Choroid plexus epithelial cell (primary cell): Measurements from ENCODE around the gene MMP15.
A peak's percentile ranks its signal among the peaks of the same experiment; 100 is the strongest.

Experiments
- DNase-seq: peaks from one replicate; pipeline ENCODE4 v3.0.0-alpha.2; 2010; ENCODE audit warnings: low read depth
- H3K4me3 ChIP-seq: 2 replicates; pipeline ENCODE4 v1.5.1; 2011; ENCODE audit warnings: low read depth, mild to moderate bottlenecking, control low read depth, low read length, moderate library complexity
- TF ChIP-seq, protein P1 (sequence below): conservative IDR thresholded peaks from 2 replicates; pipeline ENCODE4 v1.5.1; 2011; ENCODE audit warnings: low read depth, mild to moderate bottlenecking, control low read depth, inconsistent platforms, low read length, moderate library complexity

MMP15 gene

GRCh38 chr16:58031016-58031800 is 5.7 kb downstream of the MMP15 start:
- no peak for DNase-seq
- TF ChIP-seq, protein P1, sequence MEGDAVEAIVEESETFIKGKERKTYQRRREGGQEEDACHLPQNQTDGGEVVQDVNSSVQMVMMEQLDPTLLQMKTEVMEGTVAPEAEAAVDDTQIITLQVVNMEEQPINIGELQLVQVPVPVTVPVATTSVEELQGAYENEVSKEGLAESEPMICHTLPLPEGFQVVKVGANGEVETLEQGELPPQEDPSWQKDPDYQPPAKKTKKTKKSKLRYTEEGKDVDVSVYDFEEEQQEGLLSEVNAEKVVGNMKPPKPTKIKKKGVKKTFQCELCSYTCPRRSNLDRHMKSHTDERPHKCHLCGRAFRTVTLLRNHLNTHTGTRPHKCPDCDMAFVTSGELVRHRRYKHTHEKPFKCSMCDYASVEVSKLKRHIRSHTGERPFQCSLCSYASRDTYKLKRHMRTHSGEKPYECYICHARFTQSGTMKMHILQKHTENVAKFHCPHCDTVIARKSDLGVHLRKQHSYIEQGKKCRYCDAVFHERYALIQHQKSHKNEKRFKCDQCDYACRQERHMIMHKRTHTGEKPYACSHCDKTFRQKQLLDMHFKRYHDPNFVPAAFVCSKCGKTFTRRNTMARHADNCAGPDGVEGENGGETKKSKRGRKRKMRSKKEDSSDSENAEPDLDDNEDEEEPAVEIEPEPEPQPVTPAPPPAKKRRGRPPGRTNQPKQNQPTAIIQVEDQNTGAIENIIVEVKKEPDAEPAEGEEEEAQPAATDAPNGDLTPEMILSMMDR = no peak
- no peak overlapping the region for H3K4me3 ChIP-seq

DNA sequence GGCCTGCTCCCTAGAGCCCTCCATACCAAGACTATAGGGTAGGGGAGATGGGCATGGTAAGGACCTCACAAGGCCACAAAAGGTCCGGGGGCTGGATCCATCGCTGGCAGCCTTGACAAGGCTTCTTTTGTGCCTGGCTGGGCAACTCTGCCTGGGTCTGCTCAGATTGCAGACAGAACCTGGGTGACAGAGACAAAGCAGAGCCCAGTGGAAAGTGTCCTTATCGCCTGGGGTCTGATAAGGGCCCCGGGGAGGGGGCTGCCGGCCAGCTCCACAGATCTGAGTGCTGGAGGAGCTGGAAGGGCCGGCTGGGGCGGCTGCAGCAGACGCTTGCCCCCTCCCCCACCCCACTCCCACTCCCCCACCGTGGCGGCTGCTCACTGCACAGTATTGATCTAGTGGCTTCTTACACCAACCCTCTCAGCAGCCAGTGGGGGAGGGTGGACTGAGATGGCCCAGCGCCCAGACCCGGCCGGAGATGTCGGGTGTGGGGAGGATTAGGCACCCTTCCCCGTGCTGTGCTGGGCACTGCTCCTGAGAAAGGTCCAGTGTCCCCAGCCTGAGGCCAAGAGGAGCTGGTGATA is 7.2 kb downstream of the MMP15 start:
- DNase-seq = peak; percentile 26
- TF ChIP-seq, protein P1 = no peak
- H3K4me3 ChIP-seq = no peak overlapping the region

DNA sequence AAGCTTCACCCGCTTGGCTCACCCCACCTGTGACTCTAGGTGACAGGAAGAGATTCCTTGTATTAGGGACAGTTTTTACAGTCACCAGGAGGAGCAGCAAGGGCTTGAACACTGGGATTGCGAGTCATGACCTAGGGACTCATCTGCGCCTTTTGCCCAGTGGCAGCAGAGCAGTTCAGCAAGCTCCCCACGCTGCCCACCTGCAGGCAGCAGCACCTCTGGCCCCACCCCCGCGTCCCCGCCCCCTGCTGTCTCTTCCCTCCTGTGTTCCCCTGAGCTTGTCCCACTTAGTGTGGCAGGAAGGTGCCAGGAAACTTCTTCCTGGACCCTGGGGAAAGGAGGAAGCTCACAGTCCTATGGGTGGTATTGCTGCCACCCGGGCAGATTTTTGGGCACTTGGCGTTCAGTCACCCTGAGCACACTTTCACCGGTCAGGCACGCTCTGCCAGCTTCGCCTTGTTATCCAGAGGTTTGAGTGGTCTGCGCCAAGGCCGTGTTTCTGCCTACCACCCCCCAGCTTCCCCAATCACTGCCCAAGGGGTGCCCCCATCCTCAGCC is 8.7 kb downstream of the MMP15 start:
- TF ChIP-seq, protein P1 = no peak
- DNase-seq = no peak
- no peak overlapping the region for H3K4me3 ChIP-seq

GRCh38 chr16:58034774-58035173 is 9.2 kb downstream of the MMP15 start:
- no peak overlapping the region for H3K4me3 ChIP-seq
- TF ChIP-seq, protein P1 = no peak
- DNase-seq = no peak

DNA sequence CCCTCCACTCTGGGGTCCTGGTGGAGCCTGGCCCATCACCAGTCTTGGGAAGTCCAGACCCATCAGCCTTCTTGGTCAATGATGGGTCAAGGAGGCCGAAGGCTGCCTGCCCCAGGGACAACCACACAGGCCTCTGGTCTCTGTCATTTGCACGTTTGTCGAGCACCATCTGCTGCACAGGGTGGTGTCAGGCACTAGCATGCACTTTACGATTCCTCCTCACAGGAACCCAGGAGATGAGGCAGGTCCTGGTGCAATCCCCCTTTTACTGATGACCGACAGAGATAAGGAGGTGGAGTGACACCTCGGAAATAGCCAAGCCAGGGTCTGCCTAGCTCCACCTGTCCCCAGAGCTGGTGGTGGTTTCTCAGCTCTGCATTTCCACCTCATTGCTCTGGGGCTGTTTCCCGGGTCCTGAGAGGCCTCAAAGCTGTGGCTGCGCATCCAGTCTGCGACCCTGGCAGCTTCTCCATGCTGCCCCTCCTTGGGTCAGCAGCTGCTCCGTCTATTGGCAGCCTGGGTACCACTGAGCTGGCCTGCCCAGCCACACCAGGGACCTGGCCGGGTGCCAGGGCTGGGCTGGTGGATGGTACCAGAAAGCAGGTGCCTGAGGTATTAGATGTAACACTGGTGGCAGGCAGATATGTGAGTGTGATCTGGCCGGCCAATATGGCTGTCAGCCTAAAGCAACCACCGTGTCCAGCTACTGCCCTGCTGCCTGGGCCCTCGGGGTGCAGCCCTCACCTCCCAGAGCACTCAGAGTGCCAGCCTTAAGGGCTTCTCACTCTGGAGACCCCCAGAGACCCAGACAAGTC is 10.0 kb downstream of the MMP15 start:
- TF ChIP-seq, protein P1 = no peak
- DNase-seq = no peak
- no peak overlapping the region for H3K4me3 ChIP-seq

DNA sequence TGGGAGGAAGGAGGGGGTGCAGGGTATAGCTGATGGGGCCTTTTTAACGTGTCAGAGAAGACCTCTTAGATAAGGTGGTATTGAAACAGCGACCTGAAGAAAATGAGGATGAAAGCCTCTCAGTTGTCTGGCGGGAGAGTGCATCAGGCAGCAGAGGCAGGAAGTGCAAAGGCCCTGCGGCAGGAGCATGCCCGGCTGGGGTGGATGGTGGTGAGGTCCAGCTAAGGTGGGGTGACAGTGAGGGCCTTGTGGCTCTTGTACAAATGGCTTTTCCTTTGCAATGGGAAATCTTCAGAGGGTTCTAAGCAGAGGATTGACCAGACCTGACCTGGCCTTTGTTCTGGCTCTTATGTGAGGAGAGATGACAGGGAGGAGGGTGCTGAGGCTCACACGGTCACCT is 11.4 kb downstream of the MMP15 start:
- TF ChIP-seq, protein P1 = no peak
- H3K4me3 ChIP-seq = no peak overlapping the region

More for the DNA sequence above, 11.4 kb downstream of the MMP15 start:
- no peak for DNase-seq
